Keratinocyte (primary cell): ENCODE measurements around the gene PTPN21. TPM values are rescaled to one million over a fixed set of nuclear protein-coding genes. Genes with fewer than 3 reads are reported as not detected.

Source experiments
- DNase-seq: peaks from one replicate; pipeline ENCODE4 v3.0.0-alpha.2; 2011; ENCODE audit warnings: low read depth, missing footprints, low spot score
- FAIRE-seq: peaks from 2 replicates; lab custom pipeline; 2011; peaks lifted over from hg19 to GRCh38; lab: Jason Lieb, UNC
- H2AFZ ChIP-seq: 2 replicates; pipeline ENCODE4 v1.6.0; 2012; ENCODE audit warnings: low read length, control low read depth, inconsistent platforms; ENCODE audit not compliant: control insufficient read depth
- H3K27ac ChIP-seq: 2 replicates; pipeline ENCODE4 v1.5.1; 2011; ENCODE audit warnings: low read length; ENCODE audit not compliant: control insufficient read depth, insufficient read depth
- H3K27me3 ChIP-seq: 3 replicates; pipeline ENCODE4 v1.6.0; 2011; ENCODE audit warnings: low read length; ENCODE audit not compliant: control insufficient read depth, insufficient read depth; ENCODE audit errors: extremely low read depth
- H3K36me3 ChIP-seq, 2 experiments: 2 replicates in 1 of 2; 3 replicates in 1 of 2; pipeline ENCODE4 v1.5.1; 2011; ENCODE audit warnings: low read length in 2 of 2, mild to moderate bottlenecking in 1 of 2; ENCODE audit not compliant: control insufficient read depth in 2 of 2, insufficient read depth in 2 of 2; ENCODE audit errors: extremely low read depth in 1 of 2
- H3K4me1 ChIP-seq: 3 replicates; pipeline ENCODE4 v1.5.1; 2011; ENCODE audit warnings: low read length; ENCODE audit not compliant: control insufficient read depth, insufficient read depth; ENCODE audit errors: extremely low read depth
- H3K4me2 ChIP-seq: 3 replicates; pipeline ENCODE4 v1.6.0; 2011; ENCODE audit warnings: low read depth, low read length; ENCODE audit not compliant: control insufficient read depth, insufficient read depth; ENCODE audit errors: extremely low read depth
- H3K4me3 ChIP-seq, 3 experiments: fragments of 200-600 bp in 1 of 3; sonication (generic) in 1 of 3; 2 replicates in 2 of 3; 3 replicates in 1 of 3; pipeline ENCODE4 v1.5.1; 2011 to 2016; ENCODE audit warnings: low read length in 3 of 3, mild to moderate bottlenecking in 3 of 3, control low read depth in 2 of 3, inconsistent platforms in 1 of 3, low read depth in 1 of 3, mixed read lengths in 1 of 3, mixed run types in 1 of 3, moderate library complexity in 1 of 3; ENCODE audit not compliant: control insufficient read depth in 2 of 3, insufficient read depth in 2 of 3; ENCODE audit errors: extremely low read depth in 1 of 3
- H3K79me2 ChIP-seq: 2 replicates; pipeline ENCODE4 v1.6.0; 2012; ENCODE audit warnings: low read length; ENCODE audit not compliant: control insufficient read depth, insufficient read depth
- H3K9ac ChIP-seq: 3 replicates; pipeline ENCODE4 v1.6.0; 2011; ENCODE audit warnings: low read length; ENCODE audit not compliant: control insufficient read depth, insufficient read depth; ENCODE audit errors: extremely low read depth
- H3K9me1 ChIP-seq: 3 replicates; pipeline ENCODE4 v1.6.0; 2011; ENCODE audit warnings: low read length; ENCODE audit not compliant: control insufficient read depth, insufficient read depth; ENCODE audit errors: extremely low read depth
- H3K9me3 ChIP-seq: 2 replicates; pipeline ENCODE4 v1.5.1; 2012; ENCODE audit warnings: low read depth, low read length; ENCODE audit not compliant: control insufficient read depth
- H4K20me1 ChIP-seq: 3 replicates; pipeline ENCODE4 v1.6.0; 2011; ENCODE audit warnings: low read length; ENCODE audit not compliant: control insufficient read depth, insufficient read depth; ENCODE audit errors: extremely low read depth
- EZH2 ChIP-seq: IDR thresholded peaks from one replicate; pipeline ENCODE4 v1.6.1; 2012; ENCODE audit warnings: inconsistent platforms, mild to moderate bottlenecking, low read length, moderate library complexity
- dilution Hi-C: fragments of 300-500 bp; cut with MboI; formaldehyde crosslinking; loops from one replicate; pipeline ENCODE4 v1.7.0; 2020; ENCODE audit warnings: low sequenced_read_pairs; ENCODE audit not compliant: extremely low pct_ligation_motif_present
- polyA plus RNA-seq, 5 experiments: library from polyadenylated mRNA; depleted of rRNA in 3 of 5; stranded (reverse) in 3 of 5; stranded (forward) in 1 of 5; unstranded in 1 of 5; fragments of >200 nt; gene quantifications; 1 replicate in 1 of 5; 2 replicates in 3 of 5; 3 replicates in 1 of 5; pipeline versions ENCODE4 v1.2.1 to v1.2.3, GENCODE V29; 2011 to 2012; ENCODE audit warnings: missing spikeins in 2 of 5, low read depth in 1 of 5, low replicate concordance in 1 of 5
- TF ChIP-seq, protein P1 (sequence below), 3 experiments: IDR thresholded peaks in 1 of 3; conservative IDR thresholded peaks in 1 of 3; optimal IDR thresholded peaks in 1 of 3; 2 replicates in 2 of 3; 3 replicates in 1 of 3; pipeline versions ENCODE3 to v1.5.1; 2011; ENCODE audit warnings: low read length in 3 of 3, mild to moderate bottlenecking in 3 of 3, moderate library complexity in 2 of 3, control low read depth in 1 of 3, inconsistent platforms in 1 of 3; ENCODE audit not compliant: insufficient read depth in 2 of 3; ENCODE audit errors: extremely low read depth in 1 of 3

The PTPN21 gene
- polyA plus RNA-seq, 1 donor (not counting 4 experiments of a cell fraction or from before 2014, with no cell fraction given): 7.4 TPM

GRCh38 chr14:88473791-88474190, 81.0 kb downstream of the PTPN21 start:
- TF ChIP-seq, protein P1, sequence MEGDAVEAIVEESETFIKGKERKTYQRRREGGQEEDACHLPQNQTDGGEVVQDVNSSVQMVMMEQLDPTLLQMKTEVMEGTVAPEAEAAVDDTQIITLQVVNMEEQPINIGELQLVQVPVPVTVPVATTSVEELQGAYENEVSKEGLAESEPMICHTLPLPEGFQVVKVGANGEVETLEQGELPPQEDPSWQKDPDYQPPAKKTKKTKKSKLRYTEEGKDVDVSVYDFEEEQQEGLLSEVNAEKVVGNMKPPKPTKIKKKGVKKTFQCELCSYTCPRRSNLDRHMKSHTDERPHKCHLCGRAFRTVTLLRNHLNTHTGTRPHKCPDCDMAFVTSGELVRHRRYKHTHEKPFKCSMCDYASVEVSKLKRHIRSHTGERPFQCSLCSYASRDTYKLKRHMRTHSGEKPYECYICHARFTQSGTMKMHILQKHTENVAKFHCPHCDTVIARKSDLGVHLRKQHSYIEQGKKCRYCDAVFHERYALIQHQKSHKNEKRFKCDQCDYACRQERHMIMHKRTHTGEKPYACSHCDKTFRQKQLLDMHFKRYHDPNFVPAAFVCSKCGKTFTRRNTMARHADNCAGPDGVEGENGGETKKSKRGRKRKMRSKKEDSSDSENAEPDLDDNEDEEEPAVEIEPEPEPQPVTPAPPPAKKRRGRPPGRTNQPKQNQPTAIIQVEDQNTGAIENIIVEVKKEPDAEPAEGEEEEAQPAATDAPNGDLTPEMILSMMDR (optimal IDR thresholded peaks at IDR 0.05 in 1 of 3, IDR thresholded peaks at IDR 0.05 in 1 of 3, conservative IDR thresholded peaks at IDR 0.05 in 1 of 3; ENCODE audit: extremely low read depth in 1 of 3, insufficient read depth in 2 of 3, low read length in 3 of 3): no peak
- TF ChIP-seq EZH2: no peak
- DNase-seq: no peak
- no peak overlapping the region for H3K9ac ChIP-seq
- H3K27me3 ChIP-seq: no peaks in the 10 kb centered on the region
- H3K79me2 ChIP-seq: no peaks in the 10 kb centered on the region
- H3K4me1 ChIP-seq: no peaks in the 10 kb centered on the region
- H3K9me1 ChIP-seq: no peaks in the 10 kb centered on the region
- H3K9me3 ChIP-seq: no peaks in the 10 kb centered on the region
- FAIRE-seq: no peak
- H2AFZ ChIP-seq: no peak overlapping the region
- no peak overlapping the region for H3K4me3 ChIP-seq
- dilution Hi-C loops: no loop called here
- H3K4me2 ChIP-seq: no peak overlapping the region
- H3K36me3 ChIP-seq: peaks cover 11 to 19% of the 10 kb centered on the region in 2 experiments
- H4K20me1 ChIP-seq: no peaks in the 10 kb centered on the region
- H3K27ac ChIP-seq: no peak overlapping the region

DNA sequence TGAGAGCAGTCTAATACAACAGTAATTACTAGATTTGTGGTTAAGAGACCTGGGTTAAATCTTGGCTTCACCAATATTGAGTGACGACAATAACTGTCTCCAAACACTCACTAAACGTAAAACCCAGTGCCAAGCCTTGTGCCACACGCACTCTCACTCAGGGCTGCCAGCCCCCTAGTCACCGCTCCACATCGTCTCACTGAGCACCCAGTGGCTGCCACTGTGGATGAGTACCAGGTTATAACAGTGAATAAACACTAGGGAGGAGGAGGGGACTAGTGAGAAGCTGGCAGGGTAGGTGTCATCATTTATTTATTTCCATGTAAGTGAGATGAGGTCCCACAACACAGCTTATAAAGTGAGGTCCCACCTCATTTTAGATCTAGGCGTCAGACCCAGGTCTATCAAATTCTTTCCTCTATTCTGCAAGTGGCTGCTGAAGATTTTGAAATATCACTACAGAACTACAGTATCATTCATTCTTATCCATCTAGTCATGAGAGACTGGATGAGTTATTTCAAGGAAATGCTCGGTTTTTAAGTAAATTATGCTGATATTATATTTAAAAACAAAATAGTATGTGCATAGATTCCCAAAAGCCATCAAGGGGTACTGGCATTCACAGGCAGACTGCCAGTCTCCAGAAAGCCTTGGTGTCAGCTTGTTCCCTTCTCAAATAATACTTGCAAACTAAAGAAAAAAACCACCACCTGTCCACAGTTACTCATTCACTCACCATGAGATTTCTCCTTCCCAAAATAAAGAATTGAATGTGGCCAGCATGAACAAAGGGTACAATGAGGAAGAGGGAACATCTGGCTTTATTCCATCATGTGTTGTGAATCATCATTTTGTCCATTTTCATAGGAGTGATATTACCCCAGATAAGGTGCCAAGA, 84.0 kb downstream of the PTPN21 start:
- TF ChIP-seq, protein P1 (optimal IDR thresholded peaks at IDR 0.05 in 1 of 3, IDR thresholded peaks at IDR 0.05 in 1 of 3, conservative IDR thresholded peaks at IDR 0.05 in 1 of 3; ENCODE audit: extremely low read depth in 1 of 3, insufficient read depth in 2 of 3, low read length in 3 of 3): no peak
- no peak for TF ChIP-seq EZH2
- DNase-seq (no peak), FAIRE-seq (no peak)
- no peaks in the 10 kb centered on the region for H3K4me1 ChIP-seq
- no peaks in the 10 kb centered on the region for H3K9me1 ChIP-seq
- H3K9ac ChIP-seq: no peak overlapping the region
- no peak overlapping the region for H2AFZ ChIP-seq
- H3K9me3 ChIP-seq: no peaks in the 10 kb centered on the region
- H3K27ac ChIP-seq: no peak overlapping the region
- no peaks in the 10 kb centered on the region for H3K27me3 ChIP-seq
- H3K79me2 ChIP-seq: no peaks in the 10 kb centered on the region
- dilution Hi-C loops: no loop called here
- H4K20me1 ChIP-seq: no peaks in the 10 kb centered on the region
- peaks cover 15 to 19% of the 10 kb centered on the region in 2 experiments for H3K36me3 ChIP-seq
- no peak overlapping the region for H3K4me2 ChIP-seq
- no peak overlapping the region for H3K4me3 ChIP-seq
